Measurements from ENCODE around the gene CD6.
"Not testable (repeated sequence)": the region's sequence is repeated elsewhere in the genome, so short reads cannot be mapped to it uniquely, and the experiment has no call there.

The CD6 gene

DNA sequence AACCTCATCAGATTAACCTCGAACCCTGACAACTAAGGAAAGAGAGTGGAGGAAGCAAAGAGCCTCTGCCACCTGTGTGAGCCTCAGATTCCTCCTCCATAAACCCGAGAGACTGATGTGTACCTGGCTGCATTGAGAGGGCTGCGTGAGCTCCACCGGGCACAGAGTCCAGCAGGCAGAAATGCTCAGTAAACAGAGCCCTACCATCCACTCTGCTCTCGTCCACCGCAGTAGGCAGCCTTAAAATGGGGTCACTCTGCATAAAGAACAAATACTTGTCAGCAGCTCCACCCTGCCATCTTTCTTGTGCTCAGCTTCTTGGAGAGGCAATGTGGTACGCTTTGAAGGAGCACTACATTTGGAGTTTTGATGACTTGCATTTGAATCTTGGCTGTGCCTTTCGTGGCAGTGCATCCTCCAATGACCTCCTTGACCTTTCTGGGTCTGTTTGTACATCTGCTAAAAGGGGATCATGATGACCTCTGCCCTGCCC is 87.8 kb downstream of the CD6 start:
- DNase-seq, result no peak

DNA sequence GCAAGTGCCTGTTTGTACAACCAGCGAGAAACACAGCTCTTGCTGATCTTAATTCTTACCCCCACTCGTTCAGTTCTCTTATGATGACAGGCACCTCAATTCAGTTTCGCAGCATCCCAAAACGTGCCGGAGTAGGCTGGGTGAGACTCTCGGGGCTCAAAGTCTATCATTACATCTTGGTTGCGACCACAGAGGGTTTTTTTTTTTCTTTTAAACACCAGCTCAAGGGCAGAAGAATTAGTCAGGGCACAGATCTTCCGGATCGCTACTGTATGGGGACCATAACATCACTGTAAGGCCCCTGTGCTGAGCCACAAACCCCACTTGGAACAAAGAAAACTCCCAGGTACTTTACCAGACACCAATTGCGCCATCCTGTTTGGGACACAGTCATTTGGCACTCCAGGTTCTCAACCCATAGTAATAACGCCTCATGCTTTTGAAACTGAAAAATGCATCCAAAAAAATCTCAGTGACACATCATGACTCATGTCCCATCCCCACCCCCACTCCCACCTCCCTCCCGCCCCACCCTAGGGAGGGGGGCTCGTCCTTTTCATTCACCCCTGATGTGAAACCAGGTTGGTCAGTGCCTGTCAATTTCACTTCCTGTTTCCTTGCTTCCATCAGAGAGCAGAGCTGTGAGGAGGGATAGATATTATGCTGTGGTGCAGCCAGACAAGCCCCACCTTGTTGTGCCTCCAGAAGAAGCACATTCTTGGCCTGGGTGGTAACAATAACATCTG is 89.8 kb downstream of the CD6 start:
- DNase-seq, result no peak

DNA sequence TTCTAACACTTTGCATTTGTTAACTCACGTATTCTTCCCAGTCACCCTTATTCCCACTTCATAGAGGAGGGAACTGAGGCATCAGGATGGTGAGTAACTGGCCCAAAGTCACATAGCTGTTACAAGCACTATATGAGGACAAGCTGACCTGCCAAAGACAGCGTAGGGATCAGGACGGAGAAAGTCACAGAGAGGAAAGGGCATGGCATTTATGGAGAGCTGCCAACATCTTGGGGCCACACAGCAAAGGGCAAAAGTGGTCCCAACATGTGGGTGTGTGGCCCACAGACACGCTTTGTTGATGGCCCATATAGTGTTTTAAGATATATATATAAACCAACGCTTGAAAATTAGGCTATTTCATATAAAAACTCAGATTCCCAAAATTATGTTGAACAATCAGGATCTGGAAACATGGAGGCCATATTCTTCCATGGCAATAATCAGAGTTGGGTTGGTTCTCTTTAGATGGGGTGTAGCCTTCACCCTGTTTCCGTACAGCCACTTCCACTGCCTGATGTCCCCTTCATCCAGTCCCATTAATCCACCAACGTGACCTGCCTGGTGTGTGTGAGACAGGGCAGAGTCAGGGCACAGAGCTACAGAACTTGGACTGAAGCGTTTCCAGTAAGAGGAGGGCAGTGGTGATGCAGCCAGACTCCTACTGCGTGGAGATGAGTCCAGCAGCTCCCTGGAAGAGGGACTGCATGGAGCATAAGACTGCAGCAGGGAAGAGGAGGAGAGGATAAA is 90.9 kb downstream of the CD6 start:
- DNase-seq, result no peak

DNA sequence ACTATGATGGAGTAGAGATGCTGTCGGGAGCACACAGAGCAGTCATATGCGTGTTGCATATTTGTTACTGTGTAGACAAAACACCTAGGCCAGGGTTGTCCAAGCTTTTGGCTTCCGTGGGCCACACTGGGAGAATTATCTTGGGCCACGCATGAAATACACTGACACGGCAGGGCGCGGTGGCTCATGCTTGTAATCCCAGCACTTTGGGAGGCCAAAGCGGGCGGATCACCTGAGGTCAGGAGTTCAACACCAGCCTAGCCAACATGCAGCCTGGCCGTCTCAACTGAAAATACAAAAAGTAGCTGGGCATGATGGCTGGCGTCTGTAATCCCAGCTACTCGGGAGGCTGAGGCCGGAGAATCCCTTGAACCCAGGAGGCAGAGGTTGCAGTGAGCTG is 93.8 kb downstream of the CD6 start:
- DNase-seq, result not testable (repeated sequence)

DNA sequence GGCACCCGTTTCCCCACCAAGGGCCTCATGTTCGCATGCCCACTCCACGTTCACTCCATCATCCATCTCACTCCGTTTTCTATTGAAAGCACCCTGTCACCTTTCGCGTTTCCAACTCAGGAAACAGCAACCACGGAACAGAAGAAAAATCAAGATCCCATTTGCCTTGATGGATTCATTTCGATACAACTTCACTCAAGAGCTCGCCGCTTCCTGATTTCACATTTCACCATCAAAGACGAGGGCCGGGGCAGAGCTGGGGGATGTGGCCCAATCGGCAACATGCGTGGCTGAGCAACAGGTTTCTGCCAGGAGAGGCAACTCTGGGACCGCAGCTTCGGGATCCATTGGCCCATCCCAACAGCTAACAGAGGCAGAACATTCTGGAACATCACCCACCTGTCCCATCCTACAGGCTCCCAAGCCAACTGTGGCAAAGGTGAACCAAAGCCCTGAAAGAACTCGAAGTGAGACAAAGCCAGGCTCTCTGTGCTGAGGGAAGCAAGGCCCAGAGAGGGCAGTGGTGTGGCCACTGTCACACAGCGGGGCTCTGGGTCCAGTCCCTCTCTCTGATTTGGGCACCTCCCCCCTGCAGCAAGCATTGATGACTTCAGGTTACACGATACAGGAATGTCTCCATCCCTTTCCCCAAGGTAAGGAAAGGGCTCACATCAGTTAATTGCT is 94.6 kb downstream of the CD6 start:
- no peak for DNase-seq

DNA sequence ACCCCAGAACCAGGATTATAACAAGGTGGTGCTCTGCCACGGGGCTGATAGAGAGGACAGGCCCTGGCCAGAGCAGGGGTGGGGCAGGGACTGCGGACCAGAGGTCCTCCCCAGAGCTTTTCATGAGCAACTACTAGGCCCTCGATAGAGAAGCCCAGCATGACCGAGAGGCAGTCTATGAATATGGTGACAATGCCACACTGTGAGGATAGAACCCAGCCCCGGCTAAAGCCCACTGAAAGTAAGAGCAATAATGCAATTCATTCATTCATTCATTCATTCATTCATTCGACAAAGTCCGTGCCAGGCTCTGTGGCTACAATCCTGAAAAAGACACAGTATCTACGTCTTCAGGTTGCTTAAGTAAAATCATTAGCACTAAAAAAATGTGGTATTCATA is 95.2 kb downstream of the CD6 start:
- no peak for DNase-seq

DNA sequence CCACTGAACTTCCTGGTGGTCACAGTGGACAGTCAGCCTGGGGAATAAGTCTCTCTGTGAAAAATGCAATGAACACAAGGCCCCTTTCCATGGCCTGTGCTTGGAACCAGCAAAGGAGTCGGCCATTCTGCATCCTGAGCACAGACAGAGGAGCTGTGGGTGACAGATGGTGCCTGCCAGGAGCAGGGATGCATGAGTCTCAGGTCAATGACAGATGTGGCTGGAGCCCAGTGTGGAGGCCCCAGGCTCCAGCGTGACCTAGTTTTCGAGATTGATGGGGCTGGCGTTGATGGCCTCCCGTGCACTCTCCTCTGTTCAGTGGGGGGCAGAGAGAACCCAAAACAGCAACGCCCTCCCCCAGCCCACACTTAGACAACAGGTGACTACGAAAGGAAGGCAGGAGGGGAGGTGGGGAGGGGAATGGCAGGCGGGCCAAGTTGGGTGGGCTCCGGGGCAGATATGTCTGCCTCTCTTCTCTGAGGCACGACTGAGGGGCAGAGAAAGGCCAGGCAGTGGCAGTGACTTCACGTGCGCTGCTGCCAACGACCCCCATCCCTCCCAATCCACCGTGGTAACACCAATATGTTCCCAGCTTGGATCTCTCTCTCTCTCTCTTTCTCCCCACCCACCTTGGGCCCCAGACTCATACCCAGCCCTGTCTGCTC is 96.4 kb downstream of the CD6 start:
- no peak for DNase-seq

DNA sequence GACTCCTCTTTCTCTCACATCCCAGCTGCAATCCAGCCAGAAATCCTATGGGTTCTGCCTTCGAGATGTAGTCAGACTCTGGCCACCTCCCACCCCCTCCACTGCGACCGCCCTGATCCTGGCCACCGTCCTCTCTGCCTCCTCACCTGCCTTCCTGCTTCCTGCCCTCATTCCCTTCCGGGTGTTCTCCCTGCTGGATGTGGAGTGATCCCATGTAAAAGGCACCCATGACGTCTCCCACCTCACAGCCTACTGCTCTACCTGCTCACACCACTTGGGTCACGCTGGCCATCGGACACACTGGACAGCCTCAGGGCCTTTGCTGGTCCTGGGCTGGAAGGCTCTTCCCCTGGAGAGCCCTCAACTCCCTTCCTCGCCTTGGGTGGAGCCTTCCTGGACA is 97.1 kb downstream of the CD6 start:
- DNase-seq, result no peak

DNA sequence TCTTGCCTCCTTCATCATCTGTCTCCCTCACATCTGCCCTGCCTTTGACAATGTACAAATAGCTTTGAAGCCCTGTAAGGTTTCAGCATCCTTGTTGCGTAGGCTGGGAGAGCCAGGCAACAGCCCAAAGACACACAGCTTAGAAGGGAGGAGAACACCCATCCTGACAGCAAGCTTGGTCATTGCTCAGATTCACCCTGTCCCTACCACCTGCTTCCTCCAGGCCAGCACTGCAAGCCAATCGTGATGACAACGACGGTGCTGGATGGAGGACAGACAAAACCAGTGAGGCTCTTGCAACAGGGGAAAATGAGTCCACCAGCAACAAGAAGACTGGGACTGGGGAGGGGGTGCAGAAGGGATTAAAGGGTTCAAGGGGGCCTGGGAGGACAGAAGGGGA is 97.9 kb downstream of the CD6 start:
- no peak for DNase-seq
